Measurements from ENCODE around the gene RAP1GAP2.

The RAP1GAP2 gene

DNA sequence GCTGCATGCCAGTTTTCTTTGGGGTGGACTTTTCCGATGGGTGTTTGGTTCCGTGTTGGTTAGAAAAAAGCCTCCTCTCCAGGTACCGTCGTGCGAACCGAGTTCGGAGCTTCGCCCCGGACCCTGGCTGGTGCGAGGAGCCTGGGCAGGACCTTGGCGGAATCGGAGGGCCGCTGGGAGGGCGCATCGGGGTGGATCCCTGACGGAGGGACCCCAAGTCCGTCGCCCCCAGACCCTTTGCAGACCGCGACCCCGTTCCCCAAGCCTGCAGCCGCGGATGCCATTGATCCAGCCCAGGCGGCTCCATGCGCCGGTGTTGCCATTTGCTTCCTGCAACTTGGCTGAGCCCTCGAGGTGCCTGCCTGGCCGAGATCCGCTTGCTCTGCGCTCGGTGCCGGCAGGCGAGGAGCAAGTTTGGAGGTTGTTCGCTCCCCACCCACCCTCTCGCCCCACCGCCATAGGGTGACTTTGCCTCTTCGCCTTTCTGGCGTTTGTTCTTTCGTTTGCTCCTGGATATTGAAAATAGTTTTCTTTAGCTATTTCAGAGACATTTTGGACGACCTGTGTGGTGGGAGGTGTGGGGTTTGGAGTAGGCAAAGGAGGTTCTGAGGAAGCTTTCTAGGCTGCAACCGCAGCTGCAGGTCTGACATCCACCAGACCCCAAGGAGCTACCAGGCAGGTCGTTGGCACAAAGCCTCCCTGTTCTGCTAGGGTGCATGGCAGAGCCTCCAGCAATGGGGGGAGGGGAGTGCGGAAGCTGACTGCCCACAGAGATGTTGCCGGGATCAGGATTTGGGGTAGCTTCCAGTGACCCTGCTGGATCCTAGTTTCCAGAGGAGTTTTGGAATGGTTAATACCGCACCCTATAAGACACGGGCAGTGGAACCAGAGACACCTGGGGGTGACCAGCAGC, 58.2 kb downstream of the RAP1GAP2 start:
- DNase-seq: peak; percentile 41

DNA sequence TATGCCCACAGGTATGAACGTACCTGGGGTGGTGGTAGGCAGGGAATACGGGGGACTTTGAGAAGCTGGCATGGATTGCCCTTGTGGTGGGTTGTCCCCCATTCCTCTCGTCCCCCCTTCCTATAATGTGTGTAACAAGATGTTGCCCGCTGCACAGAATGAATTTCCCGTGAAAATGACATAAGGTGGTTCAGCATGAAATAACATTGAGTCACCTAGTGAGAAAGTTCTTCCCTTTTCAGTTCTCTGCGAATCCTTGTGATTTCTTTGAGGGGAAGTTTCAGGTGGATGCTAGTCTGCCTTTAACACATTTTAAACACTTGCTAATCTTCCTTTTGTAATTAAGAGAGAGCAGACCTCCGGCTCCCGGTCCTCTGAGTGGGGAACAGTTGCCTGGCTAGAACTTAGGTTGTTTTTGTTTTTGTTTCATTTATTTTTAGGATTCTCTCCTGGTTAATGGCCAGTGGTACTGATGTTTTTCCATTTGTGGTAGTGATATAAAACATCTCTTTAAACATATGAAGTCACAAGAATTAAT, 58.9 kb downstream of the RAP1GAP2 start:
- DNase-seq: no peak

DNA sequence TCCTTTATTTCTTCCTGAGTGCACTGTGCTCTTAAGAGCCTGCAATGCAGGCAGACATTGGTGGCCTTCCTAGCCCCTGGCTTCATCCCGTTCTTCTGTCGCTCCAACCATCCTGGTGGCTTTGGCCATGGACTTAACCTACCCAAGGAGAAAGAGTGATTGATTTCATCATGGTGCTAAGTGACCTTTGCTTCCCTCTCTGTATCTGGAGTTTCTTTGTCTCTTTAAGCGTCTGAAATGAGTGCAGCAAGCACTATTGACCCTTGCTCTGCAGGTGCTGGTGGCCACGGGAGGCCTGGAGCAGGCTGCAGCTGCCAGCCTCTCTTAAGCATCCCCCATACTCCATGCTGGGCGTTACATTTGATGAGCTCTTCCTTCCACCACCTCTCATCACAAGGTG, 60.5 kb downstream of the RAP1GAP2 start:
- DNase-seq: no peak

GRCh38 chr17:2860045-2860444, 63.8 kb downstream of the RAP1GAP2 start:
- DNase-seq: no peak

- no peak for DNase-seq
Observed at GRCh38 chr17:2860883-2861282, 64.6 kb downstream of the RAP1GAP2 start.

GRCh38 chr17:2862197-2862596, 66.0 kb downstream of the RAP1GAP2 start:
- DNase-seq: no peak

DNA sequence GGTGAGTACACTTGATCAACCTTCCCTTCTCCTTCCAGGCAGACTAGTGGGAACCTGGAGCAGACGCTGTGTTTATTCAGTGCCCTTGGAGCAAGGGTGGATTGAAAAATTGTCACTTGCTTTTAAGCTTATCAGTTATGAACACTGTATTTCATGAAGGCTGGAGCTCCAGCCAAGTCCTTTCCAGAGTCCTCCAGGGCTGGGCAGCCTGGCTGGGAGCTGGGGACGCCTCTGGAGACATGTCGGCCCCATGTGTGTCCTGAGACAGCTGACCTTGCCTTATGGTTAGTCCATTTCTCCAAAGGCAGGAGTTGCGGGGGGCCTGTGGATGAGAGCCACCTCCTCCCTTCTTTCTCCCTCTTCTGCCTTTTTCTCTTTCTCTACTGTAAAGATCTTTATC, 67.0 kb downstream of the RAP1GAP2 start:
- no peak for DNase-seq

DNA sequence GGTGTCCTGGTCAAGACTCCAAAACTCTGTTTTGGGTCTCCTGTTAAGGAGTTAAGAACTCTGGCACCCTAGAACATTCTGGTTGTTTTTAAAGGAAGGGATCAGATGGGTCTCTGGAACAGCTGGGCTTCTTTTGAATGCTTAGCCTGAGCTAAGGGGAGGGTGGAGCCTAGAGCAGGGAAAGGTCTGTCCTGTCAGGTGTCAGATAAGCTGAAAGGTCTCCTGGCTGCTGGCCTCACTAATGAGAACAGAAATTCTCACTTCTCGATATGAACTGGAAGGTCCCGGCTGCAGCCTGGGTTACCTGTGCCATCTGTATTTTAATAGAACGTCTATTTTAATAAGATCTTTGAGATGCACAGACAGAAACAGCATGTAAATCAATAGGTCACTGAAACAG, 69.0 kb downstream of the RAP1GAP2 start:
- DNase-seq: no peak

DNA sequence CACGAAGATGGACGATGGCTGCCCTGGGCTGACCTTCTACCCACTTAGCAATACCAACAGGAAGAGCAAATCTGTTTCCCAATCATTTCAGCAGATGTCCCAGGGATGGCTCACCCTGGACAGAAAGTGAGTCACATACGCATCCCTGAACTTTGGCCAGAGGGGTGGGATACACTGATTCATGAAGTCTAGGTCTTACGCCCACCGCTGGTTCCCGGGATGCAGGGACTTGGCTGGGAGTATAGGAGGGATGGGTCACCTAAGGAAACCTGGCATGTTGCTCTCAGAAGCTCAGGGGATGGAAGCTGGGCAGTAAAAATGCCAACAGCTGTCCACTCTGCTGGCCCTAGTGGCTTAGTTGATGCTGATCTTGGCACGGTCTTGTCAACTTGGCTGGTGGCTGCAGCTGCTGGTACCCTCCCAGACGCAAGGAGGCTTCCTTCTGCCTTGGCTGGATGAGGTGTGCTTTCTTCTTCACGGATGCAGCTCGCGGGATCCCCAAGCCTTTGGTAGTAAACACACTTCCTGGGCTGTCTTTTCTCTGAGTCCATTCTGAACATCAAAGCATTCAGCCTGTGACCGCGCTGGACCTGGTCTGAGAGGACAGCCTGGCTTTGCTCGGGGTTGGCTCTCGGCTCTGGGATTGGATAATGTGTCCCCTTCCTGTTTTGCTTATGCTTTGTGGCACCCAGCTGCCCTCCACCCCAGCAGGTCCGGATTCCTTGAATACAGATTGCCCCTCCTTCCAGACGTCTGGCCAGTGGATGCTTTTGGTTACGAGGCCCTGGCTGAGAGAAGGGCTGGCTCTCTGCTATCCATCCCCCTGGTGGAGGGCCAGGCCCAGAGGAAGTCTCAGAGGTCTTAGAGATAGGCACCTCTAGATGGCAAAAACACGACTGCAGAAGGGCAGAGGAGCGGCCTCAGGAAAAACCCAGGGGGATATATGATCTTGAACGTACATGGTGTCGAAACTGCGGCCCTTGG, 71.5 kb downstream of the RAP1GAP2 start:
- DNase-seq: no peak

GRCh38 chr17:2869604-2870003, 73.4 kb downstream of the RAP1GAP2 start:
- no peak for DNase-seq

GRCh38 chr17:2871205-2871604, 75.0 kb downstream of the RAP1GAP2 start:
- no peak for DNase-seq

GRCh38 chr17:2871720-2872119, 75.5 kb downstream of the RAP1GAP2 start:
- DNase-seq: no peak

- no peak for DNase-seq
Observed at GRCh38 chr17:2872282-2872681, 76.0 kb downstream of the RAP1GAP2 start.

- no peak for DNase-seq
Observed at GRCh38 chr17:2874189-2874686, 78.0 kb downstream of the RAP1GAP2 start.

DNA sequence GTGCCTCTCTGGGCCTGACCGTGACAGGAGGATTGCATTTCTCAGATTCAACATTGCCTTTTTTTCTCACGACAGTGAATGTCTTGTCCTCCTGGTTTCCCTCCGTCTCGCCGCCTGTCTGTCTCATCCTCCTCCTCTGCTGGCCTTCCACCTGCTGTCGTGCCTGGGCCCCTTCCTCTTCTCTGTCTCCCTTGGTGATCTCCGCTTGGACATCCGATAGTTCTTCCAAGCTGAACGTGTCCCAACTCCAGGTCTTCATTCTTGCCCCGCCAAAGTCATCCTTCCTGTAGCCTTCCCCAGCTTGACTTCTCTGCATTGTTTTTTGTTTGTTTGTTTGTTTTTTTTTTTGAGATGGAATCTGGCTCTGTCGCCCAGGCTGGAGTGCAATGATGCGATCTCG, 79.4 kb downstream of the RAP1GAP2 start:
- DNase-seq: no peak

GRCh38 chr17:2876467-2876866, 80.2 kb downstream of the RAP1GAP2 start:
- no peak for DNase-seq

DNA sequence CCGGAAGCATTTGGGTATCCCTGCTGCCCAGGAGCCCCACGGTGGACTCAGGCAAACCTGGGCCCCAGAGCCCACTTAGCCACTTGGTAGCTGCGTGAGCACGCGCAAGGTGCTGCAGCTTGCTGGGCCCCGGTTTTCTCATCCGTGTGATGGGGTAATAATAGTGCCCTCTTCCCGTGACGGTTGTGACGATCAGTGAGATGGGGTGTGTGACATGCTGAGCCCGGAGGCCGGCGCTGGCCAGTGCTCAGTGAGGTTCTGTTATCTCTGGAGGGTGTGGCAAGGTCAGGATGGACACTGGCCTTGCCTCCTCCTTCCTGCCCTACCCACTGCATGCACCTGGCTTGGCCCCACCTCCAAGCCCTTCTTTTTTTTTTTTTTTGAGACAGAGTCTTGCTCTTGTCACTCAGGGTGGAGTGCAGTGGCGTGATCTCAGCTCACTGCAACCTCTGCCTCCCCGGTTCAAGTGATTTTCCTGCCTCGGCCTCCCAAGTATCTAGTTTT, 82.6 kb downstream of the RAP1GAP2 start:
- no peak for DNase-seq

DNA sequence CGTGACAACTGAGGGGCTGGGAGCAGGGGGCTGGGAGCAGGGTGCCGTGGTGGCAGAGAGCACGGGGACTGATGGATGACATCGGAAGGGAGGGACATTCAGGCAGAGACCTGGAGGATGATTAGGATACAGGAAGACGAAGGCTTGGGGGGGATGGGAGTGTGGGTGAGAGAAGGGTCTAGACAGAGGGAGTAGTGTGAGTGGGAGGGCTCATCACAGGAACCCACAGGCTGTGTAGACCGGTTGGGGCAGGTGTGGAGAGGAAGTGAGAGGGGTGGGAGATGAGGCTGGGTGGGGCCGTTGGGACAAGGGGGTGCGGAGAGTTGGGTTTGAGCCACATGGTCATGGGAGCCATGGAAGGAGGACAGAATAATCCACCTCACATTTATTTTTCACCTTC, 83.8 kb downstream of the RAP1GAP2 start:
- DNase-seq: no peak

DNA sequence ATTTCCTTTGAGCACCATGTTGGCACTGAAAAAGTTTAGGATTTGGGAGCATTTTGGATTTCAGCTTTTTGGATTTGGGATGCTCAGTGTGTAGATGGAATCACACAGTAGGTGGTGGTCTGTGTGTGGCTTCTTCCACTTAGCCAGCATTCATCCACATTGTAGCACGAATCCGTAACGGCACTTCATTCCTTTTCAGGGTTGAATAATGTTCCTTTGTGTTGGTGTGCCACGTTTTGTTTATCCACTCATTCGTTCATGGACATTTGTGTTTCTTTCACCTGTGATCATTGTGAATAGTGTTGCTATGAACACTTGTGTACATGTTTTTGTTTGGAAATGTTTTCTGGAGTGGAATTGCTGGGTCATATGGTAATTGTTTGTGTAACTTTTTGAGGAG, 85.1 kb downstream of the RAP1GAP2 start:
- DNase-seq: no peak

- no peak for DNase-seq
Observed at GRCh38 chr17:2883544-2884213, 87.4 kb downstream of the RAP1GAP2 start.

- no peak for DNase-seq
Observed at GRCh38 chr17:2885733-2886132, 89.5 kb downstream of the RAP1GAP2 start.

GRCh38 chr17:2888326-2888725, 92.1 kb downstream of the RAP1GAP2 start:
- DNase-seq: no peak
